NCI-H1417 (cell line): Measurements from ENCODE around the gene ULBP1.
"Not testable (repeated sequence)": the region's sequence is repeated elsewhere in the genome, so short reads cannot be mapped to it uniquely, and the experiment has no call there.

Source experiments
- DNase-seq, 3 experiments: peaks; one replicate each; lab custom pipeline; 2025; lab: John Stamatoyannopoulos, UW

The ULBP1 gene

GRCh38 chr6:149933461-149933860 is 30.3 kb upstream of the ULBP1 start:
- DNase-seq = peak in 1 of 3 experiments; percentile 40

GRCh38 chr6:149934249-149935156 is 29.2 kb upstream of the ULBP1 start:
- DNase-seq = peak; percentile 70 to 92 (median 81)

GRCh38 chr6:149935246-149935645 is 28.5 kb upstream of the ULBP1 start:
- DNase-seq = no peak

GRCh38 chr6:149935668-149936067 is 28.1 kb upstream of the ULBP1 start:
- DNase-seq = no peak

GRCh38 chr6:149936743-149937142 is 27.0 kb upstream of the ULBP1 start:
- no peak for DNase-seq

- DNase-seq = peak in 1 of 3 experiments; percentile 65
Observed at GRCh38 chr6:149938013-149938570, 25.7 kb upstream of the ULBP1 start.

- peak in 2 of 3 experiments; percentile 50 to 67 for DNase-seq
Observed at GRCh38 chr6:149938571-149939355, 25.0 kb upstream of the ULBP1 start.

- DNase-seq = no peak
Observed at GRCh38 chr6:149939356-149939648, 24.4 kb upstream of the ULBP1 start.

GRCh38 chr6:149939909-149940671 is 23.7 kb upstream of the ULBP1 start:
- DNase-seq = no peak

- DNase-seq = no peak
Observed at GRCh38 chr6:149940672-149940982, 23.1 kb upstream of the ULBP1 start.

- peak; percentile 81 to 95 (median 93) for DNase-seq
Observed at GRCh38 chr6:149941583-149942460, 21.9 kb upstream of the ULBP1 start, which contains the start of gene ULBP2. Gene ULBP2, plus strand, starts transcription at chr6:149942014. Its CDS starts 59 bp downstream, at chr6:149942073.

- peak in 2 of 3 experiments; percentile 50 to 62 for DNase-seq
Observed at GRCh38 chr6:149942461-149942829, 21.3 kb upstream of the ULBP1 start.

GRCh38 chr6:149943321-149943720 is 20.4 kb upstream of the ULBP1 start:
- not testable (repeated sequence) for DNase-seq

GRCh38 chr6:149945276-149945675 is 18.5 kb upstream of the ULBP1 start:
- DNase-seq = not testable (repeated sequence)

- not testable (repeated sequence) for DNase-seq
Observed at GRCh38 chr6:149946631-149947030, 17.1 kb upstream of the ULBP1 start.

- DNase-seq = not testable (repeated sequence)
Observed at GRCh38 chr6:149947533-149947932, 16.2 kb upstream of the ULBP1 start.

- no peak for DNase-seq
Observed at GRCh38 chr6:149948011-149948410, 15.7 kb upstream of the ULBP1 start.

- DNase-seq = no peak
Observed at GRCh38 chr6:149948616-149949015, 15.1 kb upstream of the ULBP1 start.

- DNase-seq = no peak
Observed at GRCh38 chr6:149950423-149950822, 13.3 kb upstream of the ULBP1 start.

- DNase-seq = no peak
Observed at GRCh38 chr6:149951096-149951495, 12.6 kb upstream of the ULBP1 start.

- no peak for DNase-seq
Observed at GRCh38 chr6:149951626-149952025, 12.1 kb upstream of the ULBP1 start.
